GM12864 (cell line): ENCODE data around the gene PCSK4.
A peak's percentile ranks its signal among the peaks of the same experiment; 100 is the strongest.

Experiments
- DNase-seq: peaks from one replicate; pipeline ENCODE4 v3.0.0-alpha.2; 2011; ENCODE audit warnings: low read depth
- H3K4me3 ChIP-seq: 2 replicates; pipeline ENCODE4 v1.5.1; 2011; ENCODE audit warnings: mild to moderate bottlenecking, low read depth, low read length, control low read depth
- TF ChIP-seq, protein P1 (sequence below): IDR thresholded peaks from 2 replicates; pipeline ENCODE4 v1.5.1; 2011; ENCODE audit warnings: low read depth, mild to moderate bottlenecking, moderate library complexity, low read length, control low read depth, inconsistent platforms; ENCODE audit errors: missing control alignments

PCSK4 gene

DNA sequence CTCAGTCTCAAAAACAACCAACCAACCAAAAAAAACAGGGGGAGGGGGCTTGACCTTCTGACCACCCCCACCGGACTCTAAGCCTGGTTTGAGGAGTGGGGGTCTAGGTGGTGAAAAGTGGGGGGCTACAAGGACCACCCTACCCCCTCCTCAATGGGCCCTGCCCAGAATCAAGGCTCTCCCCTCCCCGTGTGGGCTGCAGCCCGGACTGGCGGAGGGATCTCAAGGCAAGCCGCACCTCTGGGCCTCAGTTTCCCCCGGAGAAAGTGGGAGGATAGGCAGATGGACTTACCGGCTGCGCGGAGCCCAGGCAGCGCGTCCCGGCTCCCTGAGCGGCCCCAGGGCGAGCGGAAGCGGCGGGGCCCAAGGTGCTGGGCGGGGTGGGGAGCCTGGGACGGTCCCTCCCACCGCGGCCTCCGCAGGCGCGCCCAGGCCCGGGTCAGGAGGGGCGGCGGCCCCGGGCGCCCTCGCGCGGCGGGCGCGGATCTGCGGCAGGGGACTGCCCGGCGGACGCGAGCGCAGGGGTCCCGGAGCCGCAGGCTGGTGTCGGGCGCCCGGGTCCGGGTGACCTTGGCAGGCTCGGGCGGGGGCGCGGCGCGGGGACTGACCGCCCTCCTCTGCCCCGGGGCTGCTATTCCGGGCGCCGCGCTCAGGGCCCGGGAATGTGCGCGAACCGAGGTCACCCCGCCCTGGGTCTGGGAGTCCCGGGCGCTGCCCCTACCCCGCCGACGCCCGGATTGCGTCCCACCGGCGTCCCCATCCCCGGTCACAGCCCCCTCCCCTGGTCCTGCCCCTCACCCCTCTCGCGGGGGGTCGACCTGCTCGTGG, 22.7 kb upstream of the PCSK4 start, which contains the start of gene ADAMTSL5:
ADAMTSL5 (minus strand) TSS at position 349 of the 828 bp plus-strand sequence. CDS start 2,076 bp downstream, outside the sequence.
- DNase-seq: no peak
- TF ChIP-seq, protein P1, sequence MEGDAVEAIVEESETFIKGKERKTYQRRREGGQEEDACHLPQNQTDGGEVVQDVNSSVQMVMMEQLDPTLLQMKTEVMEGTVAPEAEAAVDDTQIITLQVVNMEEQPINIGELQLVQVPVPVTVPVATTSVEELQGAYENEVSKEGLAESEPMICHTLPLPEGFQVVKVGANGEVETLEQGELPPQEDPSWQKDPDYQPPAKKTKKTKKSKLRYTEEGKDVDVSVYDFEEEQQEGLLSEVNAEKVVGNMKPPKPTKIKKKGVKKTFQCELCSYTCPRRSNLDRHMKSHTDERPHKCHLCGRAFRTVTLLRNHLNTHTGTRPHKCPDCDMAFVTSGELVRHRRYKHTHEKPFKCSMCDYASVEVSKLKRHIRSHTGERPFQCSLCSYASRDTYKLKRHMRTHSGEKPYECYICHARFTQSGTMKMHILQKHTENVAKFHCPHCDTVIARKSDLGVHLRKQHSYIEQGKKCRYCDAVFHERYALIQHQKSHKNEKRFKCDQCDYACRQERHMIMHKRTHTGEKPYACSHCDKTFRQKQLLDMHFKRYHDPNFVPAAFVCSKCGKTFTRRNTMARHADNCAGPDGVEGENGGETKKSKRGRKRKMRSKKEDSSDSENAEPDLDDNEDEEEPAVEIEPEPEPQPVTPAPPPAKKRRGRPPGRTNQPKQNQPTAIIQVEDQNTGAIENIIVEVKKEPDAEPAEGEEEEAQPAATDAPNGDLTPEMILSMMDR: peak; percentile 19
- H3K4me3 ChIP-seq: peak within 1 kb of the TSS; percentile 27

DNA sequence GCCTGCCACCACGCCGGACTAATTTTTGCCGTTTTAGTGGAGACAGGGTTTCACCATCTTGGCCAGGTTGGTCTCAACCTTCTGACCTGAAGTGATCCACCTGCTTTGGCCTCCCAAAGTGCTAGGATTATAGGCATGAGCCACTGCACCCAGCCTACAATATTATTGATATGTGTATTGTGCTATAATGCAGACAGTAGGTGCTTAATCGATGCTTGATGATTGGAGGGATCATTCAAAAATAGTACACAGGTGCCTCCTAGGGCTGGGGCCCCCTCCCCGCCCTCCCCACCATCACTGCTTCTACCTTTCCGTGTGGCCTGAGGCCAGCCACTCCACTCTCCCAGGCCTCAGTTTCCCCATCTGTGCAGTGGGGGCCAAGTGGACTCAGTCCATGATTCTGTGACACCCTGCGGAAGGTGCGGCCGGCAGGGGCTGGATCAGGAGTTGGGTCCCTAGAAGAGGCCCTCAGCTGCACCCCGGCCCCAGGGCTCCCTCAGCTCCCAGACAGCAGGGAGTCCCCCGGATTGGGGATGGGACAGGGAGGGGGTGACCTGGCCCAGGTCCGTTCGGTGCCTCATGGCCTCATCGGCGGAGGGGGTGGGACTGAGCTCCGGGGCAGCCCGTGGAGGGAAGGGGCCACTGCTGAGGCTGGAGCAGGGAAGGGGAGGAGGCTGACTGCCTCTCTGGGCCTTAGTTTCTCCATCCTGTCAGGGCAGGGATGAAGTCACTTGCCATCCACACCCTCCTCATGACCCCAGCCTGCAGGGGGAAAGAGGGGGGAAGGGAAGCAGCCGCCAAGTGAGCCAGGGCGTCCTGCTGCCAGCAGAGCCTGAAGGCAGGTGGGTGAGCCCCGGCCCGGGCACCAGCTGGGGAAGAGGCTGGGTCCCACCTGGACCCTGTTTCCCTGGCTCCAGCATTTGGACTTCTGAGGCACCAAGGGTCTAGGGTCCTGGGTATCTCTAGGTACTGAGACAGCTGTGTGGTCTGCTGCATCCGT, 21.5 kb upstream of the PCSK4 start:
- H3K4me3 ChIP-seq: no peak overlapping the region
- TF ChIP-seq, protein P1: no peak
- DNase-seq: no peak

DNA sequence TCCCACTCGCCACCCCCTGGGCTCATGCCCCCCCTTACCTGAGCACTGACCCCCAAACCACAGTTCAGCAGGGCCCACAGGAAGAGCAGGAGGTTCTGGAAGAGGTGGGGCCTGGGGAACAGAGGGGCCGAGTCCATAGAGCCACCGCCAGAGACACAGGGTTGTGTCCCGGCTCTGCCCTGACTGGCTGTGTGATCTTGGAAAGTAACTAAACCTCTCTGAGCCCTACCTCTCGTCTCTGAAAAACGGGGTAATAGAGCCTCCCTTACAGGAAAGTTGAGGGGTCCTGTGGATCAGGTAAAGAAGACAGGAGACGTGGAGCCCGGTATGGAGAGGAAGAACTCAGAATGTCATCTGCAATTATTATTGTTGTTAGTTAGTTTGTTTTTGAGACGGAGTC, 20.7 kb upstream of the PCSK4 start:
- no peak overlapping the region for H3K4me3 ChIP-seq
- no peak for DNase-seq
- TF ChIP-seq, protein P1: no peak

DNA sequence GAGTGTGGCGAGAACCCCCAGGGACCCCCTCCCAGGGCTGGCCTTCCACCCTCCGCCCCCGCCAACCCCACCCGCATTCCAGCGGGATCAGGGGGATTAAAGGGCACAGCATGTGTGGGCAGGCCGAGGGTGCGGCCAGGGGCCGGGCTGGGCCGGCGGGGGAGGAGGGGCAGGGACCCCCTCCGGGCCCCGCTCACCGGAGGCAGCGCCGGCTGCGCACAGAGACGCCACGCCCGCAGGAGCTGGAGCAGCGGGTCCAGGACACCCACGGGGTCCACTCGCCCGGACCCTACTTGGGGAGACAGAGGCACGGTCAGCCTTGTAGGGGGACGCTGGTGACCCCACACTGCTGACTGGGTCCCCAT, 20.3 kb upstream of the PCSK4 start:
- no peak overlapping the region for H3K4me3 ChIP-seq
- TF ChIP-seq, protein P1: no peak
- no peak for DNase-seq

DNA sequence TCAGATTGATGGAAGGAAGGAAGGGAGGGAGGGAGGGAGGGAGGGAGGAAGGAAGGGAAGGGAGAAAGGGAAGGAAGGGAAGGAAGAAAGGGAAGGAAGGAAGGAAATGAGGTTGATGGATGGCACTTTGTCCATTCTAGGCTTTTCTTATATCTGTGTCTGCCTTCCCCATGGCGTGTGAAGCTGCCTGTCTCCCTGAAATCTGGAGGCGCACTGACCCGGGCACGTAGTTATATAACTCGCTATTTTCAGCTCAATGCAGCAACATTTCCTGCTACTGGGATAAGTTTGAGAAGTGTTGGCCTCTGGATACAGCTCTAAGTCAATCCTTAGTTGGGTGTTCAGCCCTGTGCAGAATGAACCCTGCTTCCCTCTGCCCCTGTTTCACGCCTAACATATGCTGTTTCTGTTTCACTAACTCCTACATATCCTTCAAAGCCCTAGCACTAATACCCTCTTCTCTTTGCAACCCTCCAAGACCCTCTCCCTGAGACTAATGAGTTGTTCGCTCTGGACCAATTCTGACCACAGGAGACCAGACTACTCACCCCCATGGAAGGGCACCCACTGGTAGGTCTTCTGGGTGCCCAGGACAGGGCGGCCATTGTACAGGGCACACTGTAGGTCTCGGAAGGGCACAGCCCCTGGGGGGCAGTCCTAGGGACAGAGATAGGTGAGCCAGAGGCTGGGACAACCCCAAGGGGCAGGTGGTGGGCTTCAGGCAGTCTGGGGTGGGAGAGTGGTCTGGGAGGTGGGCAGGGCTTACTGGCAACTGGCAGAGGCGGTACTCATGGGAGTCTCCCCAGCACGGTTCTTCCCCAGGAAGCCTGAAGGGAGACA, 19.7 kb upstream of the PCSK4 start:
- DNase-seq: no peak
- H3K4me3 ChIP-seq: no peak overlapping the region
- TF ChIP-seq, protein P1: no peak

DNA sequence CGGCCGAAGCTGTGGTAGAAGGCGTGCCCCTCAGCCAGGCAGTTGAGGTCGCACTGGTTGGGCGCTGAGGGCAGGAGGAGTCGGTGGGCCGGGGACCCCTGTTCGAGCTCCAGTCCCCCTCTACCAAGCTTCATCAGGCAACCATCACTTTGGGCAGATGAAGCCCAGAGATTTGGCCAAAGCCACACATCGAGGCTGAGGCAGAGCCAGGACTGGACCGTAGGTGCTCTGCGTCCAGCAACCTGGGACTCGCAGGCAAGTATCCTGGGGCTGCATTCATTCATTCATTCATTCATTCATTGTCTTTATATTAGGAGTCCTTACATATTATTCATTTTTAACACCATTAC, 18.3 kb upstream of the PCSK4 start:
- H3K4me3 ChIP-seq: no peak overlapping the region
- TF ChIP-seq, protein P1: no peak
- no peak for DNase-seq
